HG02642 (cell line): ENCODE results near the gene NSDHL.
A peak's percentile ranks its signal among the peaks of the same experiment; 100 is the strongest.
"Not testable (repeated sequence)": the region's sequence is repeated elsewhere in the genome, so short reads cannot be mapped to it uniquely, and the experiment has no call there.

Source experiments
- ATAC-seq: cut with Tn5 transposase; IDR thresholded peaks from one replicate; pipeline ENCODE4 v1.9.1; 2021; ENCODE audit warnings: mild to moderate bottlenecking; ENCODE audit not compliant: unreplicated experiment, poor library complexity

The NSDHL gene

GRCh38 chrX:152830312-152831305 is at the start of gene NSDHL, which contains the start of gene CETN2:
Gene NSDHL (plus strand): TSS chrX:152831063. CDS start chrX:152846325, 15,262 bp downstream.
Gene CETN2 (minus strand): TSS chrX:152830757. CDS start chrX:152830710, 47 bp downstream.
- peak; percentile 99 for ATAC-seq

DNA sequence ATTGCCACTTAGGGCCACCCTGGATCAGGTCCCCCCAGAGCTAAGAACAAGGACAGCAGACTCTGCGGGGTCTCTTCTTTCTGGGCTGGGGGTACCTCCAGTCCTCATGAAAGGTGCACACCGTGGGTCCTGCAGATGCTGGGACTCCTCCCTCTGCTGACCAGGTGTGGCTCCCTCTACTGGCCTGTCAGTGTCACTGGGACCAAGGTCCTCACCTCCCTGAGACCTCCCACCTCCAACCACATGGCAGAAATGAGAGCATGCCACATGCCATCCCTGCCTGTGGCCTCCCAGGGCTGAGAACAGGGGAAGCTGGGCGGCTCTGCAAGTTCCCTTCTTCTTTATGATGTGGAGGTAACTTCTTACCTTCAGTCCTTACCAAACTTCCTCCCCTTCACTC is 43.8 kb upstream of the NSDHL start:
- ATAC-seq, result peak; percentile 89

- no peak for ATAC-seq
Measured at GRCh38 chrX:152798945-152799344, 31.9 kb upstream of the NSDHL start.

GRCh38 chrX:152806035-152806434 is 24.8 kb upstream of the NSDHL start:
- ATAC-seq, result no peak

GRCh38 chrX:152810403-152810802 is 20.5 kb upstream of the NSDHL start:
- no peak for ATAC-seq

- no peak for ATAC-seq
Measured at GRCh38 chrX:152813206-152813605, 17.7 kb upstream of the NSDHL start.

DNA sequence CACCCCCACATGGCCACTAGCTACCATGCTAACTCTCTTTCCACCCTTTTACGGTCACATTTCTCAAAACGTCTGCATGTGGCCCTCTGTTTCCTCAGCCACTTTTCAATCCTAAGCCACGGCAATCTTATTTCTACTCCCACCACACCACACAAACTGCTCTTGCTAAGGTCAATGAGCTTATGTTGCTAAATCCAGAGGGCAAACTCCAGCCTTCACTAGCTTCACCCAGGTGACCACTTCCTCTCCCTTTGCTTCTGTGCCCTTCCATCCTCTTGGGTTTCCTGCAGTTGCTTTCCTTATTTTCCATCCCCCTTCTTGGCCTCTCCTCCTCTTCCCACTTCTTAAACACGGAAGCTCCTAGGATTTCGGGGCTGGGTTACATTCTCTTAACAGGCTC is 16.8 kb upstream of the NSDHL start:
- ATAC-seq, result no peak

DNA sequence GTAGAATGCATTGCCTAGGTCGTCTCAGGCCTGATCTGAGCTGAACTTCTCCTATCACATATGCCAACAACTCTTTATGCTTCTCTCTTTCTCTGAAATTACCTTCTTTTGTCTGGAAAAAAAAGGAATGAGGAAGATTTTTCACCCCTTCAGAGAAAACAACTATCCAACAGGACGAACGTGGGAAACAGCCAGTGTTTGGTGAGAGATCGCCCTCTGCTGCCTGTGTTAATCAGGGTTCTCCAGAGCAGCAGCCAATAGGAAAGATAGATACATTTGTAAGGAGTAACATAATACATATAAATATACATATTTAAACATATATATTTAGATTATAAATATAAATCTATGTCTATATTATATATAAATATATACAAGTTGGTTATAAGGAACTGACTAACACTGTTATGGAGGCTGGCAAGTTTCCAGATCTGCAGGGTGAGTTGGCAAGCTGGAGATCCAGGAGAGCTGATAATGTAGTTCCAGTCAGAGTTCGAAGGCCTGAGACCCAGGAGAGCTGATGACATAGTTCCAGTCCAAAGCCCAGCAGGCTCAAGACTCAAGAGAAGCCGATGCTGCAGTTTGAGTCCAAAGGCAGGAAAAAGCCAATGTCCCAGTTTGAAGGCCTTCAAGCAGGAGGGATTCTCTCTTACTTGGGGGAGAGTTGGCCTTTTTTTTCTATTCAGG is 13.6 kb upstream of the NSDHL start:
- ATAC-seq, result no peak

DNA sequence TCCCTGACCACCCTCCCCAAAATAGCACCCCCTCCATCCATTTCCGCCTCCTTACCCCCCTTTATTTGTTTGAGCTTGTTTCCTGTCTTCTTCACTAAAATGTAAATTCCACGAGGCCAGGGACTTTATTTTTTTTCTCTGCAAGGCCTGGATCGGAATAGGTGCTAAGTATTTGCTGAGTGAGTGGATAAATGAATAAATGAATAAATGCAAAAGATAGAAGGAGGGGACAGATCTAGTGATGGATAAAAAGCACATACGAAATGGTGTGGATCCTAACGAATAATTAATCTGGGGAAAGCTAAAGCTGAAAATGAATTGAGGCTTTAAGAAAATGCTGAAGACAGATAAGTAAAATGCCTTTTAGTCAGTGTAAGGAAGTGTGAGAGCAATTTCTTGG is 12.5 kb upstream of the NSDHL start:
- no peak for ATAC-seq

- ATAC-seq, result no peak
Measured at GRCh38 chrX:152819266-152819665, 11.6 kb upstream of the NSDHL start.

- no peak for ATAC-seq
Measured at GRCh38 chrX:152819732-152820131, 11.1 kb upstream of the NSDHL start.

- no peak for ATAC-seq
Measured at GRCh38 chrX:152821145-152821765, 9.6 kb upstream of the NSDHL start.

- no peak for ATAC-seq
Measured at GRCh38 chrX:152822383-152823086, 8.3 kb upstream of the NSDHL start.

DNA sequence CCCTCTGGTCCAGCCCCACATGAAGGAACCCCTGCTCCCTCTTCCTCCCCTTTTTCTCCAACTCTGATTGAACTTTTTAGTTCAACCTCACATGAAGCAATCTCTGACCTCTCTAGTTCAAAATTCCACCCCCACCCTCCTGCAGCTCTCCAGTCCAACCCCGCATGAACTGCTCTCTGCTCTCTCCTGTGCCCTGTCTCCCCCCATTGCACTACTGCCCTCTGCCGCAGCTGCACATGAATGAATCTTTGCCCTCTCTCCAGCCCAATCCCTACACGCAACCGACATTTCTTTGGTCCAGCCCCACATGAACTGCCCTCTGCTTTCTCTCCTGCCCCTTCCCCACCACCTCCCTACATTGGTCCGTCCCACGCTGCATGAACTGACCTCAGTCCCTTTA is 7.2 kb upstream of the NSDHL start:
- ATAC-seq, result no peak

DNA sequence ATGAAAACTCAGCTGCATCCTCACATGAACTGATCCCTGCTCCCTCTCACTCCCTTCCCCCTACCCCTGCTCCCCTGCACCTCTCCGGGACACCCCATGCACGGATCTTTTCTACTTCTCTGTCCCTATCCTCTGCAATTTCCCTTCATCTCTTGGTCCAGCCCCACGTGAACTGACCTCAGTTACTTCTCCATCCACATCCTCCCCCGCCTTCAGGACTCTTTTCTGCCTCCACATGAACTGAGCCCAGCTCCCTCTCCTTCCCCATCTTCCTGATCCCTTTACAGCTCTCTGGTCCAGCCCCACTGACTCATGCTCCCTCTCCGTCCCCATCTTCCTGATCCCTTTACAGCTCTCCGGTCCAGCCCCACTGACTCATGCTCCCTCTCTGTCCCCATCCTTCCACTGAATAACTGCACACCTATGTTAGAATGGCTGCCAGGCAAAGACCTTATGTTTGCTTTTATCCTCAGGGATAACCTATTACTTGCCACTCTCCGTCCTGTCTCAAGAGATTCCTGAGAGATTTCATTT is 6.0 kb upstream of the NSDHL start:
- ATAC-seq, result no peak

- no peak for ATAC-seq
Measured at GRCh38 chrX:152831391-152831790, 528 bp downstream of the NSDHL start.

- no peak for ATAC-seq
Measured at GRCh38 chrX:152832520-152832919, 1.7 kb downstream of the NSDHL start.

DNA sequence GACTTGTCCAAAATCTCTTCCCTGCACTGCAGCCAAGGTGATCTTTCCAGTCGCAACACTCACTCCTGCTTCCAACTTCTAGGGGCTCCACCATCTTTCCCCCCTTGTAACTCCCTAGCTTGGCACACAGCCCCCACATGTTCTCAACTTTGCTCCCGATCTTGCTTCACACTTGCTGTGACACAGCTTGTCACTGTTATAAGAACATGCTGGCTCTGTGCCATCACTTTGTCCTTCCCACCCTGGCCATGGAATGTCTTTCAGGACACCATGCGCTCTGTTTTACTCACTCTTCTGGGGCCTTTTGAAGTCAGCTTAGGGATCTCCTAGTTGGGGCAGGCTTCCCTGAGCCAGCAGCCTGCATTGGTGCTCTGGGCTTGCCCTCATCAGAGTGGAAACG is 2.5 kb downstream of the NSDHL start:
- ATAC-seq, result no peak

GRCh38 chrX:152835470-152835869 is 4.6 kb downstream of the NSDHL start:
- not testable (repeated sequence) for ATAC-seq

DNA sequence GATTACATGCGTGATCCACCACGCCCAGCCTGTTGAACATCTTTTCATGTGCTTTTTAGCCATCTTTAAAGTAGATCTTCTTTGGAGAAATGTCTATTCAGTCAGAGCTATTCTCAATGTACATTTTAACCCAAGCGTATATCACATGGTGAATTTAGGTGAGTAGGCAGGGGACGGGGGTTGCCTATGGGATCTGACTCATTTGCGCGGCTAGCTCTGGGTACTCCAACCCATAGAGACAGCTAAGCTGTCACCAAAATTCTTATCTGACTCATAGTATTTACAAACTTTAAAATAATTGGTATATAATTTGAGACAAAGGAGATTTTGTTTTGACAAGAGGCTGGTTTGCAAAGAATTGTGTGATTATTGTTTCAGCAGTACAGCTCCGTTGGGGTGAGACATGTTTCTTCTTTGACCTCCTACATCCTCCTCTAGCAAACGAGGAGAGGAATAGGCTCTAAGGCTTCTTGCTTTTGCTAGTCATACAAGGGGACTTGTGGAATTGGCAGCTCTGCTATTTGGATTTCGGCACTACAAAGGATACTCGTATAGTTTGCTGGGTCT is 12.0 kb downstream of the NSDHL start:
- ATAC-seq, result no peak
